ENCODE measurements around the gene STAMBP.

GRCh38 chr2:73907840-73908452, 79.2 kb downstream of the STAMBP start:
- TF ChIP-seq FOXM1 (IDR thresholded peaks at IDR 0.05; ENCODE audit: borderline replicate concordance) (no peak), TARDBP (IDR thresholded peaks at IDR 0.05) (no peak), SUZ12 (IDR thresholded peaks at IDR 0.05) (no peak), SP1 (IDR thresholded peaks at IDR 0.05) (no peak)
